NCI-H187 (cell line): Measurements from ENCODE around the gene MRPS14.
A peak's percentile ranks its signal among the peaks of the same experiment; 100 is the strongest.
"Not testable (repeated sequence)": the region's sequence is repeated elsewhere in the genome, so short reads cannot be mapped to it uniquely, and the experiment has no call there.

ENCODE experiments used
- DNase-seq, 2 experiments: peaks; one replicate each; lab custom pipeline; 2025; lab: John Stamatoyannopoulos, UW

The MRPS14 gene

GRCh38 chr1:175023043-175023921, at the start of gene MRPS14:
Gene MRPS14, minus strand, starts transcription at chr1:175023425. Its CDS starts 17 bp downstream, at chr1:175023408.
- DNase-seq: peak; percentile 98 to 99

- no peak for DNase-seq
Observed at GRCh38 chr1:175072099-175072951, 49.1 kb upstream of the MRPS14 start.

DNA sequence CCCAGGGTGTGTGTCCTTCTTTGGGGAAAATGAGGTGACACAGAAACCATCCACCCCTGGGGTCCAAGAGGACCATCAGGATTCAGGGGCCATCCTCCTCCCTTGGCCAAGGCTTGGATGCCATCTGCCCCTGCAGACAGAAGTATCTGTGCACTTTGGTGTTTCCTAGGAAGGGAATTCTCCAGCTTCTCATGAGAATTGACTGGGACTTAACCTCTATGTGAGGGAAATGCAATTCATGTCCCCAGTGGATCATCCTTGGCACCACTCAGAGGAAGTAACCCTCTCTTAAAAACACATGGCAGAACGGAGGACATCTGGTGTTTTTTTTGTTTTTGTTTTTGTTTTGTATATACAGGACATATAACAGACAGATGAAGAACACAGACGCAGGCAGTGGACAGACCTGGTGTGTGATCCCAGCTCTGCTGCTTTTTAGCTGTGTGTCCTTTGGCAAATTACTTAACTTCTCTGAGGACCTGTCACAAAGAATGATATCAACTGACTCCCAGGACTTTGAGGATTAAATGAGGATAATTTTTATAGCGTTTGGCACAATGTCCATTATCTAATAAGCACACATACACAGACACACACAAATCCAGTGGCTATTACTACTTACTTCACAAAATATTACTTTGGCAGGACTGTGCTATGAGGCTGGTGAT, 48.2 kb upstream of the MRPS14 start:
- no peak for DNase-seq

- DNase-seq: no peak
Observed at GRCh38 chr1:175070818-175071217, 47.6 kb upstream of the MRPS14 start.

DNA sequence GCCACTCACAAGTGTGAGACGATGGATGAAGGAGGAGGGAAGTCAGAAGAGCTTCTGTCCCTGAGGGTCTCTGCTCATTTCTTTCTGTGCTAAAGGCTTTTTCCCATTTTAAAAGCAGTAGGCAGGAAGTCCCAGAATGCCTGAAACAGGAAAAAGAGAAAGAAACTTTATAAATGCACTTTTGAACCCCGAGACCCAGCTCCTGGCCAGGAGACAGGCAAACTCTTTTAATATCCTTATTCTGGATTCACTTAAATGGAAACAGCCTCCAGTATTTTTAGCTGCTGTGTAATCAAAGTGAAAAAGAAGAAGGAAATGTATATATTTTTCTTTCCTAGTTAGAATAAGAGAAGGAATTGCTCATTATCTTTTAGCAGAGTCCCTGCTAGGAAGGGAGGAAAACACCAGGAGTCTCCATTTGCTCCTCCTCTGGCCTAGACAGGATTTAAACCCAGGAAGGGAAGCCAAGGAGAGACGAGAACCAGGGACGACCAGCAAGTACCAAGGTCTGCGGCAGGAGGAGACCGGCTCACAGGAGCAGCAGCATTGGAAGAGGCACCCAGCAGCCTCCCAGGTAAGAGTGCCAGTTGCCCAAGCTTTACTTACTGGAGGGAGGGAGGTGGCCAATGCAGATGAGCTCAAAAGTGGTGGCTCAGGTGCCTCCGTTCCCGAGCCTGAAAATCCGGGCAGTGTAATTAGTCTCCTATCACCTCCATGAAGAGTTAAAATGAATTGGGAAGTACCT, 44.3 kb upstream of the MRPS14 start, which contains the start of gene TNN:
TSS of gene TNN (plus strand) at position 472 of the 745 bp plus-strand sequence. CDS start 9,586 bp downstream, outside the sequence.
- DNase-seq: no peak

DNA sequence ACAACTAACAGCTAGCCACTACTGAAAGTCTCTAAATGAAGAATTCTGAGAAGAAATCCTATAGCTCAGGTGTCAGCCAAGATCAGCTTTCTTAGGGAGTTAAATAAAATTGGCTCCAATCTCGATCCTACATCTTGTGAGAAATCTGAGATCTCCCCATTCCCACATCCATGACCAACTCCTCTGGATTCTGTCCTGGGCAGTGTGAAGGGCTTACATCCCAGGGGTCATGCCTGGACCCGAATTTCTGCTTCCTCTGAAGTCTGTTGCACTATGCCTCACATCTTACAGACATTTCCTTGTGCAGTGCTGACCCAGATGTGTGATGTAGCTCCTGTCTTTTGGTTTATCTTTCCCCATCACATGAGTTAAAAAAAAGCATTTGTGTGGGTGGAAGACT, 39.6 kb upstream of the MRPS14 start:
- no peak for DNase-seq

DNA sequence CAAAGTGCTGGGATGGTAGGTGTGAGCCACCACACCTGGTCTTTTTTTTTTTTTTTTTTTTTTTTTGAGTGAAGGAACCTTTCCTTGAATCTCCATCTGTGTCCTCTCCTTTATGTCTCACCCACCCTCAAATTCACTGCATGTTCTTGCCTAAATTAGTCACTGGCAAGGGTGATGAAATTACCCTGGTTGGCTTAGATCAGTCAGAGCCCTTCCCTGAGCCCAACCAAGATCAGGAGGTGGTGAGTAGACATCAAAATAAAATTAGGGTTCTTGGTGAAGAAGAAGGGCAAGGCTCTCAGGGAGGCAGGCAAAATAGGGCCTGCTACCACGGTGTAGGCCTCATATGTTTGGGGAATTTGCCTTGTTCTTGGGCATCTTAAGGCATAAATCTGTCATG, 39.1 kb upstream of the MRPS14 start:
- DNase-seq: no peak

GRCh38 chr1:175054736-175055135, 31.5 kb upstream of the MRPS14 start:
- DNase-seq: no peak

DNA sequence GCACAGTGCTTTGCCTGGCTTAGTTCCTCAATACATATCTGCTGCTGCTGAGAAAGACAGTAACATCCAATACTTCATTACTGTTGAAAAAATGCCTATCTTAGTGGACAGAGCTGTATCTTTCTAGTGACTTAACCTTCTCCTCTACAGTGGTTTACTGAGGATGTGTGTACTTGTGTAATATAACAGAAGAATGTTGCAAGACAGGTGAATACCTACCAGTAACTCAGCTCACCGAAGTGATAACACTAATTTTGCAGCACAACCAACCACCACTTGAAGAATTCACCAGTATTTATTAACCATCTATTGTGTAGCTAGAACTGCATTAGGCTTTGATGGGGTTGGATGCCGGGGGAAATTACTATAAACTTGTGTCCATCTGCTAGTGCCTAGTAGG, 27.8 kb upstream of the MRPS14 start:
- DNase-seq: no peak

- DNase-seq: no peak
Observed at GRCh38 chr1:175045519-175045918, 22.3 kb upstream of the MRPS14 start.

- no peak for DNase-seq
Observed at GRCh38 chr1:175045097-175045496, 21.9 kb upstream of the MRPS14 start.

DNA sequence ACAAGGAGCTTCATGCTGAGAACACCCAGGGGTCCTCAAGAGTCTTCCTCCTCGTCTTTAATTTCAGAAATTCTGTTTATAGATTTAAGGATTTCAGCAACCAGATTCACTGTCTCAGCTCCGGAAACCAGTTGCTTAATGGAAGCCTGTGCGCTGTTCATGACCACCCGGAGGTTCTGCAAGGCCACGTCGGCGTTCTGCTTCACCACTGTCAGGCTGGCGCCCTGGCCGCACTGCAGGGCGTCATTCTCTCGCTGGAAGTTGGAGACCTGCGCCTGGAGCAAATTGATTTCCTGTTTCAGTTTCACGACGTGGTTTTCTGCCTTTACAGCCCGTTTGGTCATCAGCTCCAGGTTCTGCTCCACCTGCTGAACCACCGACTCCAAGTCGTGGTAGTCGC, 21.4 kb upstream of the MRPS14 start:
- not testable (repeated sequence) for DNase-seq

- DNase-seq: no peak
Observed at GRCh38 chr1:175043824-175044223, 20.6 kb upstream of the MRPS14 start.

- DNase-seq: no peak
Observed at GRCh38 chr1:175042650-175043049, 19.4 kb upstream of the MRPS14 start.

- DNase-seq: no peak
Observed at GRCh38 chr1:175040324-175040879, 17.2 kb upstream of the MRPS14 start.

- no peak for DNase-seq
Observed at GRCh38 chr1:175037416-175037815, 14.2 kb upstream of the MRPS14 start.

- DNase-seq: no peak
Observed at GRCh38 chr1:175036476-175036875, 13.3 kb upstream of the MRPS14 start.

GRCh38 chr1:175035865-175036264, 12.6 kb upstream of the MRPS14 start:
- no peak for DNase-seq

DNA sequence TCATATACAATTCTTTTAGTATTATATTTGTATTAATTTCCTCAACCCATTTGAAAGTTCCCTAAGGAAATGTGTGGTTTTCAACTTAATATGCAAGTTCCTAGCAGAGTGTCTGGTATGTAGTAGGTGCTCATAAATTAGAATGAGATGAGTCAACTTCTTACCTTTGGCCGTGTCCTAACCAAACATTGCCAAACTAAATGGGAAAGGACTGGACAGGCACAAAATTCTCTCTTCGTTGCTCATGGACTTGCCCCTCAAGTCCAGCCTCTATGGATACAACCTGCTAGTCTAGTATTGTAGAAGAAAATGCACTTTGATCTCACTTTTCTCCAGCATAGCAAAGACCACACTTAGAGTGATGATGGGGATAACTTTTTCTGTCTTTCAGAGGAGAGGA, 11.6 kb upstream of the MRPS14 start:
- DNase-seq: no peak

GRCh38 chr1:175033953-175034352, 10.7 kb upstream of the MRPS14 start:
- DNase-seq: no peak

DNA sequence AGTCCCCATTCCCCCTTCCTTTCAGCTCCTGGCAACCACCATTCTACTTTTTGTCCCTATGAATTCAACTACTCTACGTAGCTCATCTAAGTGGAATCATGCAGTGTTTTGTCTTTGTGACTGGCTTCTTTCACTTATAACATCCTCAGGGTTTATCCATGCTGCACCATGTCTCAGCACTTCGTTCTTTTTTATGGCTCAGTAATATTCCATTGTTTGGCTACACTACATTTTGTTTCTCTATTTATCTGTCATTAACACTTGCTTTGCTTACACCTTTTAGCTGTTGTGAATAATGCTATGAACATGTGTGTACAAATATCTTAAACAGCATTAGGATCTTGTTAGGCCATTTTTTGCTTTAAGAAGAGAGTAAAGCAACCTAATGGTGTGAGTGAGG, 1.5 kb upstream of the MRPS14 start:
- no peak for DNase-seq
